ENCODE measurements around the gene WDR37. TPM values are rescaled to one million over a fixed set of nuclear protein-coding genes. Genes with fewer than 3 reads are reported as not detected.

WDR37 gene
- total RNA-seq, 1 donor from 2014 or later = 13.6 TPM

- Mint-ChIP-seq H3K36me3 (ENCODE audit: unreplicated experiment) (peaks cover 37% of the 10 kb centered on the region), H3K27me3 (ENCODE audit: unreplicated experiment) (no peaks in the 10 kb centered on the region), H3K4me3 (ENCODE audit: unreplicated experiment) (no peak overlapping the region), H3K27ac (ENCODE audit: unreplicated experiment) (no peak overlapping the region), H3K4me1 (ENCODE audit: unreplicated experiment) (peaks cover 2% of the 10 kb centered on the region), H3K9me3 (ENCODE audit: unreplicated experiment) (no peaks in the 10 kb centered on the region)
- TF ChIP-seq CTCF (IDR thresholded peaks at IDR 0.05) = no peak
- DNase-seq (ENCODE audit: extremely low spot score, unreplicated experiment) = no peak
Observed at GRCh38 chr10:1123198-1123597, 67.0 kb downstream of the WDR37 start.

DNA sequence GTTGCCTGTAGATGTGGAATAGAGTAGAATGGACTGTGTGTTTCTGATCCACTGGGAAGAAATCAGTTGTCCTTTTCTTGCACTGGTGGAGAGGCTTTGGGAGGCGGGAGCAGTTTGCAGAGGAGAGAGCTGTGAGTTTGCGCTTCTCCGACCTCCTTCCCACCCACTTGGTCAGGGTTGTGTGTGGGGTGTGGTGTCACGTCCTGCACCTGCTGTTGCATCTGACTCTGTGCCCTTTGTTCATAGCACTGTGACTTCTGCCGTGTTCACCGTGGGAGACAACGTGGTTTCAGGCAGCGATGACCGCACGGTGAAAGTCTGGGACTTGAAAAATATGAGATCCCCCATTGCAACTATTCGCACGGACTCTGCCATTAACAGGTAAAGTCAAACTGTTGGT is 67.8 kb downstream of the WDR37 start:
- no peak overlapping the region for H3K27ac Mint-ChIP-seq (ENCODE audit: unreplicated experiment)
- no peak for DNase-seq (ENCODE audit: extremely low spot score, unreplicated experiment)
- peaks cover 35% of the 10 kb centered on the region for H3K36me3 Mint-ChIP-seq (ENCODE audit: unreplicated experiment)
- no peaks in the 10 kb centered on the region for H3K9me3 Mint-ChIP-seq (ENCODE audit: unreplicated experiment)
- H3K27me3 Mint-ChIP-seq (ENCODE audit: unreplicated experiment) = no peaks in the 10 kb centered on the region
- H3K4me3 Mint-ChIP-seq (ENCODE audit: unreplicated experiment) = no peak overlapping the region
- no peak for TF ChIP-seq CTCF (IDR thresholded peaks at IDR 0.05)
- peaks cover 2% of the 10 kb centered on the region for H3K4me1 Mint-ChIP-seq (ENCODE audit: unreplicated experiment)

GRCh38 chr10:1124796-1125195 is 68.6 kb downstream of the WDR37 start:
- no peaks in the 10 kb centered on the region for H3K27me3 Mint-ChIP-seq (ENCODE audit: unreplicated experiment)
- H3K4me1 Mint-ChIP-seq (ENCODE audit: unreplicated experiment) = peaks cover 2% of the 10 kb centered on the region
- no peak overlapping the region for H3K4me3 Mint-ChIP-seq (ENCODE audit: unreplicated experiment)
- H3K27ac Mint-ChIP-seq (ENCODE audit: unreplicated experiment) = no peak overlapping the region
- TF ChIP-seq CTCF (IDR thresholded peaks at IDR 0.05) = no peak
- DNase-seq (ENCODE audit: extremely low spot score, unreplicated experiment) = no peak
- no peaks in the 10 kb centered on the region for H3K9me3 Mint-ChIP-seq (ENCODE audit: unreplicated experiment)
- peaks cover 43% of the 10 kb centered on the region for H3K36me3 Mint-ChIP-seq (ENCODE audit: unreplicated experiment)

GRCh38 chr10:1126461-1126860 is 70.3 kb downstream of the WDR37 start:
- Mint-ChIP-seq H3K36me3 (ENCODE audit: unreplicated experiment) (peaks cover 54% of the 10 kb centered on the region), H3K27ac (ENCODE audit: unreplicated experiment) (no peak overlapping the region)

DNA sequence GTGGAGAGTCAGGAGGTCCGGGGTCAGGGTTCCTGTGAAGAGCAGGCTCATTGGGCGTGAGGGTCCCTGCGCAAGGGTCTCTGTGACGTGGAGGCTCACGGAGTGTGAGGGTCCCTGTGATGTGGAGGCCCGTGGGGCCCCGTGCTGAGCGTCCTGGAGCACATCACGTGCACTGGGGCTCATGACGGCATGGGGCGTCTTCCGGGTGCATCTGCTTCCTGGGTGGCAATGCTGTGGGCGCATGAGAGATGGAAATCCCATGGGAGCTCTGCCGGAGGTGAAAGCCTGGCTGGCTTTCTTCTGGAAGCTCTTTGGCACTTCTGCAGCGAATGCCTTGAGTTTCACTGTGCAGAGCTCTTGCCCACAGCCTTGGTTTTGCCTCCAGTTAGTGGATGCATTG is 71.4 kb downstream of the WDR37 start:
- Mint-ChIP-seq H3K27ac (ENCODE audit: unreplicated experiment) (no peak overlapping the region), H3K36me3 (ENCODE audit: unreplicated experiment) (peaks cover 54% of the 10 kb centered on the region), H3K4me1 (ENCODE audit: unreplicated experiment) (peaks cover 2% of the 10 kb centered on the region), H3K9me3 (ENCODE audit: unreplicated experiment) (no peaks in the 10 kb centered on the region), H3K27me3 (ENCODE audit: unreplicated experiment) (no peaks in the 10 kb centered on the region), H3K4me3 (ENCODE audit: unreplicated experiment) (no peak overlapping the region)
- no peak for DNase-seq (ENCODE audit: extremely low spot score, unreplicated experiment)
- no peak for TF ChIP-seq CTCF (IDR thresholded peaks at IDR 0.05)

More at GRCh38 chr10:1126461-1126860, 70.3 kb downstream of the WDR37 start:
- no peak for DNase-seq (ENCODE audit: extremely low spot score, unreplicated experiment)
- Mint-ChIP-seq H3K4me1 (ENCODE audit: unreplicated experiment) (peaks cover 2% of the 10 kb centered on the region), H3K4me3 (ENCODE audit: unreplicated experiment) (no peak overlapping the region), H3K9me3 (ENCODE audit: unreplicated experiment) (no peaks in the 10 kb centered on the region), H3K27me3 (ENCODE audit: unreplicated experiment) (no peaks in the 10 kb centered on the region)
- no peak for TF ChIP-seq CTCF (IDR thresholded peaks at IDR 0.05)

Measured in osteocyte (in vitro differentiated cells).